Activated CD8-positive, alpha-beta T cell treated with anti-CD3 and anti-CD28 coated beads for 36 hours (primary cell): Measurements from ENCODE around the gene WFDC8. TPM values are rescaled to one million over a fixed set of nuclear protein-coding genes. Genes with fewer than 3 reads are reported as not detected.

Source experiments
- ATAC-seq: fragments of 200-7000 bp; cut with Tn5 transposase; one replicate; pipeline ENCODE4 v1.10.0; 2021; ENCODE audit warnings: mild to moderate bottlenecking, moderate library complexity
- CTCF ChIA-PET: fragments of 350-600 bp; sonication (Branson Sonifier 250); formaldehyde crosslinking; loops from one replicate; lab custom pipeline; 2021; ENCODE audit warnings: antibody characterized with exemption; lab: Charles Lee
- POLR2A ChIA-PET: fragments of 350-600 bp; sonication (Branson Sonifier 250); formaldehyde crosslinking; loops from one replicate; lab custom pipeline; 2021; ENCODE audit warnings: antibody characterized with exemption; lab: Charles Lee
- DNase-seq: peaks from one replicate; pipeline ENCODE4 v3.0.0-alpha.2; 2020
- H3K27ac Mint-ChIP-seq: one replicate; pipeline ENCODE4 v1.8.0; 2021; ENCODE audit warnings: mild to moderate bottlenecking, mixed read lengths
- H3K27me3 Mint-ChIP-seq: one replicate; pipeline ENCODE4 v1.8.0; 2021; ENCODE audit warnings: mixed read lengths
- H3K36me3 Mint-ChIP-seq: one replicate; pipeline ENCODE4 v1.8.0; 2021; ENCODE audit warnings: low read depth, mixed read lengths
- H3K4me1 Mint-ChIP-seq: one replicate; pipeline ENCODE4 v1.8.0; 2021; ENCODE audit warnings: low read depth, mixed read lengths
- H3K4me3 Mint-ChIP-seq: one replicate; pipeline ENCODE4 v1.8.0; 2021; ENCODE audit warnings: mild to moderate bottlenecking, moderate library complexity, mixed read lengths
- H3K9me3 Mint-ChIP-seq: one replicate; pipeline ENCODE4 v1.8.0; 2021; ENCODE audit warnings: mixed read lengths
- CTCF ChIP-seq: fragments of 200-600 bp; IDR thresholded peaks from one replicate; pipeline ENCODE4 v1.8.0; 2022; ENCODE audit warnings: antibody characterized with exemption, mild to moderate bottlenecking
- intact Hi-C: fragments of 100-400 bp; cut with micrococcal nuclease; formaldehyde crosslinking; loops from one replicate; pipeline ENCODE4 v1.10.0; 2022
- total RNA-seq, 2 experiments: library from RNA; stranded (reverse); gene quantifications; one replicate each; pipeline ENCODE4 v1.2.3, GENCODE V29; 2021

Gene WFDC8
- total RNA-seq, 2 experiments from 2014 or later = not detected

- ATAC-seq (no peak), DNase-seq (no peak)
- peaks cover 29% of the 10 kb centered on the region for H3K27me3 Mint-ChIP-seq
Observed at GRCh38 chr20:45502561-45502960, 76.5 kb downstream of the WFDC8 start.

More at GRCh38 chr20:45502561-45502960, 76.5 kb downstream of the WFDC8 start:
- ChIA-PET POLR2A (no interaction called here), CTCF (interaction anchor here (1.7 to 1.9 kb wide), 2 partner anchors 65 to 269 kb away, joined by 4 to 5 read pairs; no protein-coding TSS in a partner anchor)
- Mint-ChIP-seq H3K9me3 (no peaks in the 10 kb centered on the region), H3K4me1 (peaks cover 7% of the 10 kb centered on the region), H3K36me3 (no peaks in the 10 kb centered on the region), H3K27ac (no peak overlapping the region), H3K4me3 (no peak overlapping the region)
- intact Hi-C loops = no loop called here
- no peak for TF ChIP-seq CTCF

Other genes with a start within 250 kb of the WFDC8 start
- 10 to 100 TPM; 21.1 to 22.0 TPM for gene SDC4, start 230.9 kb downstream of the WFDC8 start, total RNA-seq
- 10 to 100 TPM; 19.6 to 20.7 TPM for gene SYS1, start 216.1 kb downstream of the WFDC8 start, total RNA-seq
- gene TP53TG5, start 201.0 kb downstream of the WFDC8 start, total RNA-seq = under 1 TPM in 1 of 2 experiments, not detected in 1; 0.29 TPM
- gene DBNDD2, start 171.0 kb downstream of the WFDC8 start, total RNA-seq = 10 to 100 TPM; 13.8 to 15.5 TPM
- 10 to 100 TPM; 43.7 to 47.7 TPM for gene PIGT, start 163.1 kb downstream of the WFDC8 start, total RNA-seq
- gene WFDC2, start 109.5 kb downstream of the WFDC8 start, total RNA-seq = 1 to 10 TPM; 1.3 TPM
- not detected for gene SPINT3, start 63.7 kb downstream of the WFDC8 start, total RNA-seq
- not detected for gene WFDC6, start 39.8 kb downstream of the WFDC8 start, total RNA-seq
- not detected for gene EPPIN, start 31.9 kb downstream of the WFDC8 start, total RNA-seq
- gene WFDC10A, start 50.5 kb upstream of the WFDC8 start, total RNA-seq = not detected
- gene WFDC9, start 52.0 kb upstream of the WFDC8 start, total RNA-seq = not detected
- not detected for gene WFDC11, start 91.0 kb upstream of the WFDC8 start, total RNA-seq
- not detected for gene WFDC13, start 122.8 kb upstream of the WFDC8 start, total RNA-seq
- not detected for gene WFDC10B, start 125.7 kb upstream of the WFDC8 start, total RNA-seq
- gene SPINT4, start 143.1 kb upstream of the WFDC8 start, total RNA-seq = not detected
- gene WFDC3, start 212.6 kb upstream of the WFDC8 start, total RNA-seq = under 1 TPM in 1 of 2 experiments, not detected in 1; 0.54 TPM
- 10 to 100 TPM; 25.3 to 27.1 TPM for gene DNTTIP1, start 212.7 kb upstream of the WFDC8 start, total RNA-seq
- 100 to 1,000 TPM; 149 to 151 TPM for gene UBE2C, start 233.4 kb upstream of the WFDC8 start, total RNA-seq
- not detected for gene TNNC2, start 248.0 kb upstream of the WFDC8 start, total RNA-seq